Mesodermal cell (in vitro differentiated cells): ENCODE data around the gene TMEM132E.

Source experiments
- H3K27ac ChIP-seq: 2 replicates; pipeline ENCODE4 v1.7.0; 2013; ENCODE audit warnings: mild to moderate bottlenecking, low read depth, low read length, moderate library complexity; ENCODE audit not compliant: severe bottlenecking
- H3K36me3 ChIP-seq: 2 replicates; pipeline ENCODE4 v1.7.1; 2013; ENCODE audit warnings: mild to moderate bottlenecking, low read length, moderate library complexity; ENCODE audit not compliant: control insufficient read depth, insufficient read depth
- H3K4me1 ChIP-seq: one replicate; pipeline ENCODE4 v1.7.1; 2013; ENCODE audit warnings: mild to moderate bottlenecking, low read length; ENCODE audit not compliant: insufficient read depth, control insufficient read depth, poor library complexity, severe bottlenecking
- H3K4me3 ChIP-seq: 2 replicates; pipeline ENCODE4 v1.7.0; 2013; ENCODE audit warnings: low read length, control low read depth, mild to moderate bottlenecking; ENCODE audit not compliant: insufficient read depth, poor library complexity, severe bottlenecking; ENCODE audit errors: extremely low read depth
- H3K9me3 ChIP-seq: 2 replicates; pipeline ENCODE4 v1.7.1; 2013; ENCODE audit warnings: mild to moderate bottlenecking, low read length, moderate library complexity; ENCODE audit not compliant: control insufficient read depth
- WGBS, 2 experiments: methylation state at CpG; one replicate each; pipeline ENCODE4 v1.1.5; 2013; ENCODE audit warnings: missing lambda C conversion rate in 2 of 2; ENCODE audit not compliant: insufficient coverage in 2 of 2; 5-methylcytosine and 5-hydroxymethylcytosine counted together

TMEM132E gene

GRCh38 chr17:34682305-34682704 lies 102.9 kb downstream of the TMEM132E start:
- WGBS, 2 experiments: 87% methylated on average over 6 of the region's 6 CpGs
- no peak overlapping the region for H3K4me3 ChIP-seq
- no peaks in the 10 kb centered on the region for H3K4me1 ChIP-seq
- H3K9me3 ChIP-seq: no peaks in the 10 kb centered on the region
- no peaks in the 10 kb centered on the region for H3K36me3 ChIP-seq
- no peak overlapping the region for H3K27ac ChIP-seq

DNA sequence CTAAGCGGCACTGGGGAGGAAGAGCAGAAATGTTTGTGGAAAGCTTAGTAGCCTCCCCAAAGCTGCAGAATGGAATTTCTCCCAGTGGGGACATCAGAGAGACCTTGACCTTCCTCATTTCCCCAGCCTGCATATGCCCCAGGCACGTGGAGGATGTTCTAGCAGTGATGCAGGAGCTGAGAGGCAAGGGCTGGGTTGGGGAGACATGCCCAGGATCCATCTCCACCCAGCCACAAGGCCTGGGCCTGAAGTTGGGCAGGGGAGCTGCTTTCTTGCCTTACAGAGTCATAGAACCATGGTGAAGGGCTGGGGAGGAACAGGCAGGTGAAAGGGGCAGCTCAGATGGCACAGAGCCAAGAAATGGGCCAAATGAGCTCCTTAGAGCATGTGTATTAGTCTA lies 104.0 kb downstream of the TMEM132E start:
- Histone ChIP-seq H3K4me3 (no peak overlapping the region), H3K4me1 (no peaks in the 10 kb centered on the region), H3K9me3 (no peaks in the 10 kb centered on the region), H3K36me3 (no peaks in the 10 kb centered on the region), H3K27ac (no peak overlapping the region)
- WGBS, 2 experiments: 86% methylated on average over 1 of the region's 2 CpGs; no CpG with 5 or more reads in 1 of the 2 experiments
